Measurements from ENCODE around the gene IL18R1. TPM values are rescaled to one million over a fixed set of nuclear protein-coding genes. Genes with fewer than 3 reads are reported as not detected.

Gene IL18R1
- total RNA-seq, 3 donors from 2014 or later, result 7.0 to 7.7 (median 7.2) TPM

DNA sequence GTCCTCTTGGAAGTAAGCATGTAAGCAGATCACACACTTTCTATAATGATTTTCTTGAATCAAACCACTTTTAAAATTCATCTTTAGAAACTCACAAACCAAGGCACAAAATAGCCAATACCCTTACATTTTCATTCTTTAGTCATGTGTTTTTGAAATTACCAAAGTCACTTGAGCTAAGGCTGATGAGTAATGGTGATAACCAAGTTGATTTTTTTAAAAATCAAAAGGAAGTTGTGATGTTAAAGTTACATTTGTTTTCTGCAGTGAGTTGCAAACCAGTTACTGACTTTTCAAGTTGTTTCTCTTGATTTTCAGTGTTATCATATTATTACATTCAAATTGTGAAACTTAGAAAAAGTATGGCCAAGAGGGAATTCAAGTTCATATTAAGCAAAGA is 45.9 kb downstream of the IL18R1 start:
- H3K27me3 ChIP-seq, result no peaks in the 10 kb centered on the region
- DNase-seq (ENCODE audit: low spot score in 2 of 2), result no peak
- TF ChIP-seq, protein P1, sequence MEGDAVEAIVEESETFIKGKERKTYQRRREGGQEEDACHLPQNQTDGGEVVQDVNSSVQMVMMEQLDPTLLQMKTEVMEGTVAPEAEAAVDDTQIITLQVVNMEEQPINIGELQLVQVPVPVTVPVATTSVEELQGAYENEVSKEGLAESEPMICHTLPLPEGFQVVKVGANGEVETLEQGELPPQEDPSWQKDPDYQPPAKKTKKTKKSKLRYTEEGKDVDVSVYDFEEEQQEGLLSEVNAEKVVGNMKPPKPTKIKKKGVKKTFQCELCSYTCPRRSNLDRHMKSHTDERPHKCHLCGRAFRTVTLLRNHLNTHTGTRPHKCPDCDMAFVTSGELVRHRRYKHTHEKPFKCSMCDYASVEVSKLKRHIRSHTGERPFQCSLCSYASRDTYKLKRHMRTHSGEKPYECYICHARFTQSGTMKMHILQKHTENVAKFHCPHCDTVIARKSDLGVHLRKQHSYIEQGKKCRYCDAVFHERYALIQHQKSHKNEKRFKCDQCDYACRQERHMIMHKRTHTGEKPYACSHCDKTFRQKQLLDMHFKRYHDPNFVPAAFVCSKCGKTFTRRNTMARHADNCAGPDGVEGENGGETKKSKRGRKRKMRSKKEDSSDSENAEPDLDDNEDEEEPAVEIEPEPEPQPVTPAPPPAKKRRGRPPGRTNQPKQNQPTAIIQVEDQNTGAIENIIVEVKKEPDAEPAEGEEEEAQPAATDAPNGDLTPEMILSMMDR (IDR thresholded peaks at IDR 0.05), result no peak
- TF ChIP-seq POLR2A (IDR thresholded peaks at IDR 0.05) (no peak), POLR2AphosphoS5 (IDR thresholded peaks at IDR 0.05) (no peak)
- no peak overlapping the region for H3K4me3 ChIP-seq
- H3K36me3 ChIP-seq, result no peaks in the 10 kb centered on the region
- H3K4me1 ChIP-seq, result no peaks in the 10 kb centered on the region
- no peaks in the 10 kb centered on the region for H3K9me3 ChIP-seq
- intact Hi-C loops (cut with DNase I; ENCODE audit: low total_unique reads), result no loop called here
- H3K27ac ChIP-seq, result no peak overlapping the region

DNA sequence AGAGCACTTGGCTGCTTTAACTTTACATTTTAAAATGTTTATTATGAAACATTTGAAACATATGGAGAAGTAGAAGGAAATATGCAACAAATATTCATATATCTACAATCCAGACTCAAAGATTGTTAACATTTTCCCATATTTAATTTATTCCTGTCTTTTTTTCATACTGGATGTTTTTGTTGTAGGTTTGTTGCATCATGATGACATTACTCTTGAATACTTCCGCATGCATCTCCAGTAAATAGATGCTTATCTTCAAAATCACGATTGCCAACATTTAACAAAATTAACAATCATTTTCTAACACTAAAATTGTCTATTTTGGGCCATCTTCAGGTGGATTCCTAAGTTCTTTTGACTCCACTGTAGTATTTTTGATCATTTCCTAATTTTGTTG is 46.3 kb downstream of the IL18R1 start:
- intact Hi-C loops (cut with DNase I; ENCODE audit: low total_unique reads), result no loop called here

DNA sequence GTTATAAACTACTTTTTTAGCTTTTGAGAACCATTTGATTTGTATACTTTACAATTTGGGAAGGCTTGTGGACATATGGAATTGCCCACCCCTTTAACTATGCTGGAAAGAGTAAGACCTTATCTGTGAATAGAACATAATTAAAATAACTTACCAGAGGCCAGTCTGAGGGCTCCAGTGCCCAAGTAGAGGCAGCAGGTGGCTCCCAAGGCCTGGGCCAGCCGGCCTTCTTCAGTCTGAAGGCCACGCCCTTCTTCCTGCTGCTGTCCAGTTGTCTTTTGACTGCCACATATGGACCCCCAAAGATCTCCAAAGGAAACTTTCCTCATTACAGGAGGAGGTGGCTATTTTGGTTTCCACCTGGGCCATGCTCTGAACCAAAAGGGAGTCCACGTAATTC is 55.4 kb downstream of the IL18R1 start:
- H3K27me3 ChIP-seq, result no peaks in the 10 kb centered on the region
- TF ChIP-seq POLR2A (IDR thresholded peaks at IDR 0.05) (no peak), POLR2AphosphoS5 (IDR thresholded peaks at IDR 0.05) (no peak)
- TF ChIP-seq, protein P1 (IDR thresholded peaks at IDR 0.05), result no peak
- H3K27ac ChIP-seq, result no peak overlapping the region
- intact Hi-C loops (cut with DNase I; ENCODE audit: low total_unique reads), result no loop called here
- H3K4me1 ChIP-seq, result no peaks in the 10 kb centered on the region
- H3K9me3 ChIP-seq, result peaks cover 0 to 15% of the 10 kb centered on the region in 2 donors
- no peak for DNase-seq (ENCODE audit: low spot score in 2 of 2)
- no peak overlapping the region for H3K4me3 ChIP-seq
- H3K36me3 ChIP-seq, result no peaks in the 10 kb centered on the region

More for the DNA sequence above, 46.3 kb downstream of the IL18R1 start:
- Histone ChIP-seq H3K27ac (no peak overlapping the region), H3K9me3 (no peaks in the 10 kb centered on the region), H3K4me1 (no peaks in the 10 kb centered on the region), H3K36me3 (no peaks in the 10 kb centered on the region), H3K4me3 (no peak overlapping the region), H3K27me3 (no peaks in the 10 kb centered on the region)
- TF ChIP-seq, protein P1 (IDR thresholded peaks at IDR 0.05), result no peak
- TF ChIP-seq POLR2AphosphoS5 (IDR thresholded peaks at IDR 0.05) (no peak), POLR2A (IDR thresholded peaks at IDR 0.05) (no peak)
- DNase-seq (ENCODE audit: low spot score in 2 of 2), result no peak

DNA sequence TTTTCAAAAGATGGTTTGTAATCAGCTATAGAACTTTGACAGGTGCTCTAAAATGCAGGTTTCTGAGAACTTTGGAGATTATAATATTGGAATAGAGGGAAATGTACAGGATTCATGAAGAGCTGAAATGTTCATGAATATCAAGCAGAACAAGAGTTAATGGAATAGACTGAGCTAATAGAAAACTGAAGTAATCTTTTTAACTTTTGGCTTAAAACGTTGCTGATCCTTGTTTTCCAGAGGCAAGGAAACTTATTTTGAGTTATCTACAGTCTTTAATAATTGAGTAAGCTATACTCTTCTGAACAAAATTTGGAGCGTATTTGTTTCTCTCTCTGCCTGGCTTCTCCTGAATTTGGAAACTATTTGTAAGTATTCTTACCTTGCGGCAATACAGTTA is 56.6 kb downstream of the IL18R1 start:
- DNase-seq (ENCODE audit: low spot score in 2 of 2), result no peak
- TF ChIP-seq POLR2AphosphoS5 (IDR thresholded peaks at IDR 0.05) (no peak), POLR2A (IDR thresholded peaks at IDR 0.05) (no peak)
- TF ChIP-seq, protein P1 (IDR thresholded peaks at IDR 0.05), result no peak
- Histone ChIP-seq H3K36me3 (no peaks in the 10 kb centered on the region), H3K27me3 (no peaks in the 10 kb centered on the region), H3K27ac (no peak overlapping the region), H3K9me3 (peaks cover 0 to 15% of the 10 kb centered on the region in 2 donors), H3K4me1 (no peaks in the 10 kb centered on the region), H3K4me3 (no peak overlapping the region)
- intact Hi-C loops (cut with DNase I; ENCODE audit: low total_unique reads), result no loop called here

DNA sequence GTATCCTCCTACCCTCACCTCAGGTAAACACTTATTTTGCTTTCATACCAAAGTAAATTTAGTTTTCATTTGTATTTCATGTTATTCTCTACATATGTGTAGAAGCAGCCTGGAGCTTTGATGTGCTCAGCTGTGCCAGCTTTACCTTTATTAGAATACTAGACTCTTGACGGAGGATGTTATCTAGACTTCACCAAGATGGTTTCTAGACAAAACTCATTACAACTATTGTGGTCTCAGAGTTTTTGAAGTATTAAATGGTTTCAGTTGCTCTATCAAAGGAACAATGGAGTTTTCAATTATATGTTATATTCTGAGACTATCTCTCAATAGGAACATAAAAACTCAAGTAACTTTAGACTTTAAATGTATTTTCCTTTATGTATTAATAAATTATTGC is 62.4 kb downstream of the IL18R1 start:
- Histone ChIP-seq H3K36me3 (no peaks in the 10 kb centered on the region), H3K4me1 (no peaks in the 10 kb centered on the region), H3K4me3 (no peak overlapping the region), H3K27ac (no peak overlapping the region), H3K9me3 (no peaks in the 10 kb centered on the region), H3K27me3 (peaks cover 0 to 5% of the 10 kb centered on the region in 2 donors)
- TF ChIP-seq POLR2A (IDR thresholded peaks at IDR 0.05), result no peak
- no peak for TF ChIP-seq POLR2AphosphoS5 (IDR thresholded peaks at IDR 0.05)
- TF ChIP-seq, protein P1 (IDR thresholded peaks at IDR 0.05), result no peak
- DNase-seq (ENCODE audit: low spot score in 2 of 2), result no peak
- intact Hi-C loops (cut with DNase I; ENCODE audit: low total_unique reads), result no loop called here
